Activated CD4-positive, alpha-beta T cell treated with anti-CD3 and anti-CD28 coated beads, Interleukin-10, Interleukin-2, amounts not matched to agents 100 ng/mL and 50 ng/mL, durations not matched to agents 16 hours and 8 hours (primary cell): ENCODE data around the gene PHLPP2.
"Not testable (repeated sequence)": the region's sequence is repeated elsewhere in the genome, so short reads cannot be mapped to it uniquely, and the experiment has no call there.

Source experiments
- DNase-seq: peaks from one replicate; pipeline ENCODE4 v3.0.0-alpha.2; 2020

Gene PHLPP2

GRCh38 chr16:71666264-71666663 is 58.2 kb downstream of the PHLPP2 start:
- no peak for DNase-seq

- no peak for DNase-seq
Measured at GRCh38 chr16:71659471-71659870, 65.0 kb downstream of the PHLPP2 start.

- DNase-seq, result no peak
Measured at GRCh38 chr16:71658771-71659170, 65.7 kb downstream of the PHLPP2 start.

GRCh38 chr16:71649704-71650103 is 74.8 kb downstream of the PHLPP2 start:
- DNase-seq, result no peak

- no peak for DNase-seq
Measured at GRCh38 chr16:71648921-71649320, 75.6 kb downstream of the PHLPP2 start.

- no peak for DNase-seq
Measured at GRCh38 chr16:71648162-71648561, 76.3 kb downstream of the PHLPP2 start.

- no peak for DNase-seq
Measured at GRCh38 chr16:71647391-71647790, 77.1 kb downstream of the PHLPP2 start.

GRCh38 chr16:71645450-71645849 is 79.1 kb downstream of the PHLPP2 start:
- DNase-seq, result peak; percentile 25

GRCh38 chr16:71637398-71637797 is 87.1 kb downstream of the PHLPP2 start:
- no peak for DNase-seq

- DNase-seq, result no peak
Measured at GRCh38 chr16:71635632-71636031, 88.9 kb downstream of the PHLPP2 start.

GRCh38 chr16:71631776-71632175 is 92.7 kb downstream of the PHLPP2 start:
- DNase-seq, result no peak

- no peak for DNase-seq
Measured at GRCh38 chr16:71630808-71631207, 93.7 kb downstream of the PHLPP2 start.

GRCh38 chr16:71629278-71630016 is 95.1 kb downstream of the PHLPP2 start:
- DNase-seq, result no peak

- no peak for DNase-seq
Measured at GRCh38 chr16:71628810-71629209, 95.7 kb downstream of the PHLPP2 start.

GRCh38 chr16:71627731-71628181 is 96.7 kb downstream of the PHLPP2 start:
- no peak for DNase-seq

GRCh38 chr16:71626858-71627213 is 97.7 kb downstream of the PHLPP2 start:
- DNase-seq, result no peak

- no peak for DNase-seq
Measured at GRCh38 chr16:71626018-71626857, 98.3 kb downstream of the PHLPP2 start, which contains the start of gene MARVELD3. TSS of gene MARVELD3 (plus strand) at chr16:71626184. CDS start at chr16:71626230, 46 bp downstream.

- no peak for DNase-seq
Measured at GRCh38 chr16:71625113-71625850, 99.2 kb downstream of the PHLPP2 start.

- DNase-seq, result no peak
Measured at GRCh38 chr16:71623597-71623996, 100.9 kb downstream of the PHLPP2 start.

GRCh38 chr16:71622088-71622487 is 102.4 kb downstream of the PHLPP2 start:
- DNase-seq, result peak; percentile 64

- no peak for DNase-seq
Measured at GRCh38 chr16:71618429-71618828, 106.1 kb downstream of the PHLPP2 start.

GRCh38 chr16:71614956-71615355 is 109.5 kb downstream of the PHLPP2 start:
- not testable (repeated sequence) for DNase-seq
